ENCODE results near the gene SLC26A9.

- TF ChIP-seq ZFP36 (IDR thresholded peaks at IDR 0.05; ENCODE audit: low read depth, low read length, partially characterized antibody) = no peak
- TF ChIP-seq ZNF3 (CRISPR knock-in tag; IDR thresholded peaks at IDR 0.05) = no peak
- TF ChIP-seq ZBTB11 (CRISPR knock-in tag; IDR thresholded peaks at IDR 0.05) = no peak
- TF ChIP-seq USF2 (CRISPR knock-in tag; IDR thresholded peaks at IDR 0.05) = no peak
- TF ChIP-seq ZFX (CRISPR knock-in tag; IDR thresholded peaks at IDR 0.05) = no peak
- TF ChIP-seq POLR2AphosphoS5 (IDR thresholded peaks at IDR 0.05; ENCODE audit: control insufficient read depth, insufficient read depth, low read depth, low read length) = no peak
- TF ChIP-seq HOXB6 (CRISPR knock-in tag; IDR thresholded peaks at IDR 0.05; ENCODE audit: borderline replicate concordance) = no peak
- no peak for TF ChIP-seq U2AF2 (optimal IDR thresholded peaks at IDR 0.05; ENCODE audit: low read depth, low read length)
- no peak for TF ChIP-seq MAFF (IDR thresholded peaks at IDR 0.05; ENCODE audit: low read length)
- no peak for TF ChIP-seq ZNF431 (CRISPR knock-in tag; IDR thresholded peaks at IDR 0.05)
- no peak for TF ChIP-seq ZBTB7A (IDR thresholded peaks at IDR 0.05; ENCODE audit: borderline replicate concordance, control insufficient read depth, low read depth, low read length)
Measured at GRCh38 chr1:205935869-205936268, 7.4 kb downstream of the SLC26A9 start.
